T-helper 1 cell (primary cell): ENCODE results near the gene CFAP61.
"Not testable (repeated sequence)": the region's sequence is repeated elsewhere in the genome, so short reads cannot be mapped to it uniquely, and the experiment has no call there.

Source experiments
- DNase-seq, 5 donors: peaks; one replicate each; pipeline ENCODE4 v3.0.0-alpha.2; 2012 to 2020

The CFAP61 gene

DNA sequence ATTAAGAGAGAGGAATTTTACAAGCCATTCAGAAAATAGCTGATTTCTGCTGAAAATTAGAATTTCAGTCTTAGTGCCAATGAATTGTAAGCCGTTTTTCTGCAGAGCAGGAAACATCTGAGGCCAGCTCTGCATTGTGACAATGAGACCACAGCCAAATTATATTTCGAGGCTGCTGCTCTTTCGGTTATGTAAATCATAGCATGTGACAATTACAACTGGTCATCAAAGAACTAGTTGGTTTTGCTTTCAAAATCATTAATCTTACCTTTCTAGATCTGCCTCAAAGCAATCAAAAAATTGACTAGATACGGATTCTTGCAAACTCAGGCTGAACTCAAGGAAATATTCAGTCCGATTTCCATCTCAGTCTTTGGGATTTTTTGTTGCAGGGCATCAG is 282.2 kb downstream of the CFAP61 start:
- peak in 1 of 5 donors; percentile 6 for DNase-seq

DNA sequence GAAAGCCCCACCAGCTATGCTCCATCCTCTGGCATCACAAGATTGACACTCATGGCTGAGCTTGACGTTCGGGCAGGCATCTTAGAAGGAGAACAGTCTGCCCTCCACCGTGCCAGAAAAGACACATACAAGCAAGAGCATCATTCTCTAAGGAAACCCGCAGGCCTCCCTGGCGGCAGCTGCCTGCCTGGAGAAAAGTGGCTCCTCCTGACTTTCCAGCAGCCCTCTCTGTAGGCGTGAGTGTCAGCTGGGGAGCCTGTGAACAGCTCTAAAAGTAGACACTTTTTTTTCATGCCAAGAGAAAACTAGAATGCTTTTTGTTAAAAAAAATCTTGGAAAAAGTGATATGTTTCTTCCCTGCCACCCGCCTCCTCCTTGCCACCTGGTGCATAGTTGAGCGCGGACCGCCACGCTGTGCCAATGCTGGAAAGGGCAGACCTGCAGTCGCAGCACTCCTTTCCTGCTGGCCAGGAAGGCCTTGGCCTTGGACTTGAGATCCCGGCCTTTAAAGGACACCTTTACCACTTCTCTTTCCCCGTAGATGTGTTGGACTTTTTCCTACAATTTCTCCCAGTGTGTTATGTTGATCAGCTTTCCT is 285.9 kb downstream of the CFAP61 start:
- DNase-seq = no peak

DNA sequence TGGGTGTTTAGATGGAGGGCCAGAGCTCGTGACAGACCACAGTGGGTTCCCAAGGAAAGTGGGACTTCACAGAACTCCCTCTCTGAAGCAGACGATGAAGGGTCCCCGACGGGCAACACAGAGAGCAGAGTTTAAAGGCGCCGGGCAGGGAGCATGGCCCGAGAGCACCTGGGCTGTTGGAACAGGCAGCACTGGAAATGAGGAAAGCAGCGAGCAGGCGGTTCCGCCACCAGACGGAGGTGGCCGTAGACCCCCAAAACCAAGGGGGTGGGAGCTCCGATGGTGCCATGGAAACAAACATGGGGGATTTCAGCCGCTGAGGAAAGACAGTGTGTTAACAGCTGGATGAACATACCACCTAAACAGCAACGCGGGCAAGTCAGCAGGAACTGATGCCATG is 288.1 kb downstream of the CFAP61 start:
- no peak for DNase-seq

DNA sequence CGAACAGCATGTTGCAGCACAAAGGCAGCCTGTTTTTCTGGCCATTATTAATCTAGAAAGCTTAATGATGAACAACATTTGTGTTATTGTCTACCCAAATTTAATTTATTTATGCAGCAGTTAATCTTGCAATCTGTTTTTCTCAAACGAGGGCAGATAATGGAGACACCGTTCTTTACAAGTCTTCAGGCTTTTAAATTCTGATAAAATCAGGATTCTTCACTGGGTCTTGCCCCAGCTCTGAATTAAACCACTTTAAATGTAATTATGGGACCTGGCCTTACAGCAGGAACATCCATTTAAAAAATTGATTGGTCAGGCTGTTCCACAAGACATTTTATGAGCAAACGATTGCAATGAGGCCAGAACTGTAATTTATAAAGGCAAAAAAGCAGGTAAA is 289.0 kb downstream of the CFAP61 start:
- DNase-seq = no peak

DNA sequence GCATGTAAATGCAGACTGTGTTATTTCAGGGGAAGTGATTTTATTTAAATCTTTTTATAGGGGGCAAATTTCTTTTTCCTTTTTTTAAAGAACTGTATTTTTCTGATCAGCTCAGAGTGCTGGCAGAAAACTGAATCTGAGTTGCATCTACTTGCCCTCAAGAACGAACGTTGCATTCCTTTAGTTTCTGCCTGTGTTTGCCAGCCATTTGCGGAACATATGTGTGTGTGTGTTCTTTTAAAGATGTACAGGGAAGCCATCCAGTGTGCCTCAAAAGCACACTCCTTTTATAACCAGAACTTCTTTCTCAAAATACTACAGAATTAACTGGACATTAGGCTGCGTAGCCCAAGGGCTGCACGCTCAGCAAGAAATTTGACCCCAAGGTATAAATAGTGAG is 289.7 kb downstream of the CFAP61 start:
- no peak for DNase-seq

DNA sequence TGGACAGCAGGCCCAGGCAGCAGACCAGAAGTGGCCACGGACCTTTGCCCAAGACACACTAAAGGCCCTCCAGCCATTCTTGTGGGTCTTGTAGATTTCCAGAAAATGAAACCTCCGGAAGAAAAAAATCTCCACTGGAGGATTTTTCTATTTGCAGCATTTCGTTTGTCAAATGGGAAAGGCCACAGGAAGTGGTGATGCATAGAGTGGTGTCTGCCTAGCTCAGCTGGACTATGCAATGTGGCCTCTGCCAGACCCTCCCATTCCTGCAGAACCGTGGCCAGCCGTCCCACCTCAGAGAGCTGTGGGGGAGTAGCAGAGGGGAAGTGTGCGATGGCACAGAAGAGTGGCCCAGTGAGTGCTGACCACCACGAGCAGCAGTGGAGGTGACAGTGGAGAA is 291.6 kb downstream of the CFAP61 start:
- DNase-seq = no peak

DNA sequence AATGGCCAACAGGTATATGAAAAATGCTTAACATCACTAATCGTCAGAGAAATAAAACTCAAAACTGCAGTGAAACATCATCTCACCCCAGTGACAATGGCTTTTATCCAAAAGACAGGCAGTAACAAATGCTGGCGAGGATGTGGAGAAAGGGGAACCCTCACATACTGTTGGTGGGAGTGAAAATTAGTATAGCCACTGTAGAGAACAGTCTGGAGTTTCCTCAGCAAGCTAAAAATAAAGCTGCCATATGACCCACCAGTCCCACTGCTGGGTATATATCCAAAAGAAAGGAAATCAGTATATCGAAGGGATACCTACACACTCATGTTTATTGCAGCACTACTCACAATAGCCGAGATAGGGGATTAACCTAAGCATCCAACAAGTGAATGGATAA is 292.1 kb downstream of the CFAP61 start:
- DNase-seq = no peak

DNA sequence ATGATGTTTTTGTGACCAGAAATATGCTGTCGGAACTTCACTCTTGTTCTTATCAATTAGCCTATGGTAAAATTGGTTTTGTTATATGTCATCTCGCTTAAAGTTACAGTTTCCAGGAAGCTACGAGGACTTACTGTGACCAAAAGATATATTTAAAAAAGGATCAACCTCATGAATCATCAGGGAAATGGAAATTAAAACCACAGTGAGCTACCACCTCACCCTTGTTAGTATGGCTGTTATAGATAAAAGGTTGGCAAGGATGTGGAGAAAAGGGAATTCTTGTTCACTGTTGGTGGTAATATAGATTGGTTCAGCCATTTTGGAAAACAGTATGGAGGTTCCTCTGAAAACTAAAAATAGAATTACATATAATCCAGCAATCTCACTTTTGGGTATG is 301.2 kb downstream of the CFAP61 start:
- DNase-seq = no peak

DNA sequence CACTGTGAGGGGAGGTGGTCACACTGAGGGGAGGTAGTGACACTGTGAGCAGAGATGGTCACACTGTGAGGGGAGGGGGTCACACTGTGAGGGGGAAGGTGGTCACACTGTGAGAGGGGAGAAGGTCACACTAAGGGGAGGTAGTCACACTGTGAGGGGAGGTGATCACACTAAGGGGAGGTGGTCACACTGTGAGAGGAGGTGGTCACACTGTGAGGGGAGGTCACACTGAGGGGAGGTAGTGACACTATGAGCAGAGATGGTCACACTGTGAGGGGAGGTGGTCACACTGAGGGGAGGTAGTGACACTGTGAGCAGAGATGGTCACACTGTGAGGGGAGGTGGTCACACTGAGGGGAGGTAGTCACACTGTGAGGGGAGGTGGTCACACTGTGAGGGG is 303.2 kb downstream of the CFAP61 start:
- not testable (repeated sequence) for DNase-seq

DNA sequence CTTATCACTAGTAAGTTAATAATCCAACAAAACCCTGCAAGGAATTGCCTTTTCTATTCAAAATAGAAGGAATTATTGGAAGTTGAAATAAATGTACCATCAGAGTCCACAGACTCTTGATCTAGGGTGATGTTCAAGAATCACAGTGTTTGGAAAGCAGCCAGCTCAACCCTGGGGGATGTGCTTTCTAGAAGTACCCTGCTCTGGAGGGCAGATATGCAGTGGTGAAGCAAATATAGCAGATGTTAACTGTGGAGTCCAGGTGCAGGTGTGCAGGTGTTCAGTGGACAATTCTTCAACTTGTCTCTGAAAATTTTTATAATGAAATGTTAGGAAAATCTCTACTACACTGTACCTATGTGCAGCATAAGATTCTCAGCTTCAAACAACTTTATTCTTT is 306.5 kb downstream of the CFAP61 start:
- no peak for DNase-seq

DNA sequence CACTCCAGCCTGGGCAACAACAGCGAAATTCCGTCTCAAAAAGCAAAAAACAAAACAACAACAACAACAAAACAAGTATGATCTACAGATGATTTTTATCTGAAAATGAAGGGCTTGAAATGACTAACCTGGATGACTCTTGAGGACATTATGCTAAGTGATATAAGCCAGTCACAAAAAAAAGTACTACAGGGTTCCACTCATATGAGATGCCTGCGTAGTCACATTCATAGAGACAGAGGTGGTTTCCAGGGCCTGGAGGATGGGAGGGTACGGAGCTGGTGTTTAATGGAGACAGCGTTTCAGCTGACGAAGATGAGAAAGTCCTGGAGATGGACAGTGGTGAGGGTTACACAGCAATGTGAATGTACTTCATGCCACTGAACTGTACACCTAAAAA is 307.3 kb downstream of the CFAP61 start:
- DNase-seq = no peak

DNA sequence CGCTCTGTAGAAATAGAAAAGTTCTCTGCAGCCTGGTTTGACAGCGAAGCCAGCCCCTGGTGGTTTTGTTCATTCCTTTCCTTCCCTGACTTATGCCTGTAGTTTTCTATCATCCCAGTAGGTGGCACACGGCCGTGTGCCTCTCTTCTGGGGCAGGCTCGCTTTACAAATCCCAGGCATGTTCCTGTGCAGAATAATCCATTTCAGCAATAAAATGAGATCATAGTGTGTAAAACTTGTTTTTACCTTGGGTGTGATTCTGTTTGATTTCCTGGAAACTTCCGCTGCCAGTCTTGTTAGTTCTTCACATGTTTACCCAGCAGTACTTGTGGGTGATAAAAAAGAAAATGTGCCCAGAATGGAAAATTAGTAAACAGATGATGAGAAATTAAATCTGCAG is 308.1 kb downstream of the CFAP61 start:
- peak in 1 of 5 donors; percentile 50 for DNase-seq

DNA sequence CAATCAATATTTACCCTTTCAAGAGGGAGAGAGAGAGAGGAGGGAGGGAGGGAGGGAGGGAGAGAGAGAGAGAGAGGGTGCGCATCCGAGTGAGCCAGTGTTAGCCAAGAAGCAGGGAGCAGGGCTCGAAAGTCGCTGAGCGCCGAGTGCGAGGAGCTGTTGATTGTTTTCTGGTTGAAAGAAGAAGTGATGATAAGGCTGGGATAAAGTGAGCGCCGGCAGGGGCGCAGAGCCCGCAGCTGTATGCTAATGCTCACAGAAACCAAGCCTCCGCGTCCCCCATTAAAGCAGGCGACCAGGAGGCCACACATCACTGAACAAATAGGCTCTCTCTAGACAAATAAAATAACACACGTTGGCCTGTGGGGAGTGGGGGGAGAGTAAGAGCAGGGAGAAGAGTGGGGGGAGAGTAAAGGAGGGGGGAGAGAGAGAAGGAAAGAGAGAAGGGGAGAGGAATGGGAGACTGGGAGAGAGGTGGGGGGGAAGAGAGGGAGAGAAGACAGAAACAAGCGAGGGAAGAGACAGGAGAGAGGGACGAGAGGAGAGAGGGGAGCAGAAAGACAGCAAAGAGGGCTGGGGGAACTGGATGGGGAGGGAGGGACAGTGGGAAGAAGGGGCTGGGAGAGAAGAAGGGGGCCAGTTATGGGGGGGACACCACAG is 310.6 kb downstream of the CFAP61 start:
- DNase-seq = no peak

DNA sequence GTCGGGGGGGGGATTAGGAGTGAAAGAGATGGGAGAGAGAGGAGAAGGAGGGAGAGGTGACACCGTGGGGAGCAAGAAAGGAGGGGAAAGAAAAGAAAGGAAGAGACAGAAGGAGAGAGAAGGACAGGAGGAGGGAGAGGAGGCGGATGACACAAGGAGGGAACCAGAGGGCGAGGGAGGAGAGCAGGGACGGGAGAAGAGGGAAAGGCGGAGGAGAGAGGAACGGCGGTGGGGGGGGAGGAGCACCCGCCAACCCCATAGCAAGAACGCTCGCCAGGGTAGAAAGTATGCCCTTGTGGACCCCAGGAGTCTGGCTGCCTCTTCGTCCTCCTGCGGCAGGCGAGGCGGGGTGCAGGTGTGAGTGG is 311.1 kb downstream of the CFAP61 start:
- DNase-seq = no peak

DNA sequence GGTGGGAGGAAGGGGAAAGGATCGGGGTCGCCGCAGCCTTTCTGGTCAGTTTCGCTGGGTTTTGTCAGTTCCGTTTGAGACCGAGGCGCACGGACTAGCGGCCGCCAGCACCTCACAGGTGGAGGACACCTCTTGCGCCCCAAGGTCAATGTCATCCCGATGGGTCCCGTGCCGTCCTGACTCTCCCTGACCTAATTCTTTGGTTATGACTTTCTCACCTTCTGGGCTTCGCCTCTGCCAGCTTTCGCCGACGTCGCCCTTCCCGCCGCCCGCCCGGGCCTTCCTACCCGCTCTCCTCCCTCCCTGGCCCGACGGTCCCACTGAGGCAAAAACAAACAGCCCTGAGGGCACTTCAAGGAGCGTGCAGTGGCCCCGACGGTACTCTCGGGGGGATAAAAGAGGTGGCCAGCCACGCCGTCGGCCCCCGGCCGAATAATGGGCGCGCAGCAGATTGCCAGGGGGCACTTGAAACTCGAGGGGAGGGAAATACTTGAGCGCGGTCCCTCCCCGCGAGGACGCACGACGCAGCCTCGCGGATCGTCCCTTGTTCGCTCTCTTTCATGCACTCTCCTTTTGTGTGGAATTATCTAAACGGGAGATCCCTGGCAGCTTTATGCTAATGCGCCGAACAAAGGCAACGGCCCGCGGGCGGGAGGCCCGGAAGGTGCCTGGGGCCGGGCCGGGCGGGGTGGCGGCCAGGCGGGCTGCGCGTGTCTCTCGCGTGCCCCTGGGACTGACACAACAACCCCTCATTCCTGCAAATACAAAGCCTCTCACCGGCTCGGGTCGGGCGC is 311.7 kb downstream of the CFAP61 start:
- DNase-seq = no peak

DNA sequence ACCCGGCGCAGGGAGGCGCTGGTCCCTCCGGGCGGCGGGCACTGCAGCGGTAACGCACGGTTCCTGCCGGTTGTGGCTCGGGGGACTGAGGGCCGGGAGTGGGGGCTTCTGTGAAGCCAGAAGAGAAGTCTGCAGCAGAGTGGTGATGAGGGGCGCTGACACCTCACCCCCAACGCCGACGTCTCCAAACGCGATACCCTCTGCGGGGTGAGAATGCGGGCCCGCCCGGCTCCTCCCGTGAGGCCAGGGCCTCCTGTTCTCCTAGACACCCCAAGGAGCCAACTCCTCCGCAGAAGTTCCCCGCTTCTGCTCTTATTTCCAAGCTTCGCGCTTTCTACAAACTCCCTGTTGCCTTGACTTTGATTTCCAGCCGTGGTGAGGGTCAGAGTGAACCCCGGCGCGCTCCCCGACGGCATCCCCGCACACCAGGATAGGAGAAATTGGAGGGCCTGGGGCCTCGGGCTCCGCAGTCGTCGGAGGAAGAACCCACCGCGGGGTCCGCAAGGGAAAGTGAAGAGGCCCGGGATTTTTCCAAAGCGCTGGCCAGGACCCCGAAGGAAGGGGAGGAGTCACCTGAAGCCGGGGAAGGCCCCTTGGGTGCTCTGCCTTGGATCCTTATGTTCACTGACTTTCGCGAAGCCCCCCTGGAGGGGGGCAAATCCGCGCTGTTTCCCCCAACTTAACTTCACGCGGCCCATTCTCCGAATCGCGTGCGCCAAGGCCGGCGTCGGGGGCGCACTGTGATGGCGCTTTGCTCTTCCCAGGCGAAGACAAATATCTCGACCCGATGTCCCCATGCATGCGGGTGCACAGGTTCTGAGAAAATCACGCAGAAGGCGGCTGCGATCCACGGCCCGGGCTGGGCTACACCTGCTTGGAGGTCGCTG is 312.5 kb downstream of the CFAP61 start:
- no peak for DNase-seq

DNA sequence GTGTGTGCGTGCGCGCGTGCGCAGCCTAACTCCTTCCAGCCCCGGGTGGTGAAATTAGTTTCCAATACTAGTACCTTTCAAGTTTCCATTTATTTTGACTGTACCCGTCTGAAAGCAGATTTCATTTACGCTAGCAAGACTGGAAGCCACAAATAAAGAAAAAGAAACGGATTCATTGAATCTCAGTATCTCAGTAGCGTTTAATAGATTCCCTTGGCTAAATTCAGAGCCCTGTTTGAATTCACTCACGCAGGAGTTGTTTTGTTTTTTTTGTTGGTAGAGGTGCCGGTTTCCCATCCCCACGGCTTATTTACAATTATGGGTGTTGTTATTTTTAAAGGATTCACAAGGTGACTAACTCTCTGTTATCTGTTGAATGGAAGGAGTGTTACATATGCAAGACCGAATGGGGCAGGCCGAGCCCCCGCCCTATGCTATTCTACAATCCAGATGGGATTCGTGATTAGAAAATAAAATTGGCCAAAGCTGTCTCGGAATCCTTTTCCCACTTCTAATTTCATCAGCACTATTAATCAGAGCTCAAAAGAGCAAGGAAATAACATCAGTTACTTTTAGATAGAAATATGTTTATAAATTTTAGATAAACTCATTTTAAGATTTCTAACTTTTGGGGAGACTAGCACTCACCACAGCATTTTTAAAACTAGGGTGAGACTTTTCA is 313.3 kb downstream of the CFAP61 start:
- DNase-seq = no peak

DNA sequence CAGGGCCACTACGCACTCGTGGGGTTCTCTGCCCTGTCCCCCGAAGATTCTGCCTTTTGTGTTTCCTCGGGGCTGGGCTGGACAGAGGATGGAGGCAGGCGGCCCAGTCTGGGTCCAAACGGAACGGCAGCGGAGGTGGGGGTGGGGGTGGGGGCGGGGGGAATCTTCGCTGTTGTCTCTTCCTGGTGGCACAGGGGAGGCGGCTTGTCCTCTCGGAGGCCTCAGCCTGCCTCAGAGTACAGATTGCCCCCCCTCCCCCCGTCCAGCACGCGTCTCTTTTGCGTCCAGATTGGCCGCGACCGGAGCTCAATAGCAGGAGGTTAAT is 314.2 kb downstream of the CFAP61 start:
- no peak for DNase-seq

DNA sequence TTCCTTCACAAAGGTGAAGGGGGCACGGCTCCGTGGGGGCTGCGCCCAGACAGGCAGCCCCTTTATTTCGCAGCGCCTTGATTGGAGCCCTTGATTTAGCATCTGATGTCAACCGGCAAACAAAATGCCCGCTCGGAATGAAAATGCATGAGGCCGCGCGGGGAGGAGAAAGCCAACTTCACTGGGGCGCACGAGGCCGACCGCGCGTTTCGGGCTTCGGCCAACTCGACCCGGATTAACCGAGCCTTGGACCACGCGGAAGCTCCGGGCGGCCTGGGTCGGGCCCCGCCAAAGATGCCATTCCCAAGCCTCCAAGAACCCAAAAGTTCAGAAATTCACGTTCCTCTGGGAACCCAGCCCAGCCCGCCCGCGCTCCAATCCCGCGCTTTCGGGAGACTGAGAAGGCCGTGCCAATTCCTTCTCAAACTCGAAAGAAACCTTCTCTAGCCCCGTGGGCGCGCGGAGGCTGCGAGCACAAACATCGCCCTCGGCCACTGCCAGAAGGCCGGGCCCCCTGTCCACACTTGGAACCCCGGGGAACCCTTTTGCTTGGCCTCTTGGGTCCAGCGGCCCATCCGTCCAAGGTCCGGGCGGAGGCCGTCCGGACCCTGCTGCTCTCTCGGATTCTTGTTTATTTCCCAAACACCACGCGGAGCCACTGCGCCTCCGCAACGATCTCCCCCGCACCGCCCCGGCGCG is 314.7 kb downstream of the CFAP61 start:
- DNase-seq = no peak

DNA sequence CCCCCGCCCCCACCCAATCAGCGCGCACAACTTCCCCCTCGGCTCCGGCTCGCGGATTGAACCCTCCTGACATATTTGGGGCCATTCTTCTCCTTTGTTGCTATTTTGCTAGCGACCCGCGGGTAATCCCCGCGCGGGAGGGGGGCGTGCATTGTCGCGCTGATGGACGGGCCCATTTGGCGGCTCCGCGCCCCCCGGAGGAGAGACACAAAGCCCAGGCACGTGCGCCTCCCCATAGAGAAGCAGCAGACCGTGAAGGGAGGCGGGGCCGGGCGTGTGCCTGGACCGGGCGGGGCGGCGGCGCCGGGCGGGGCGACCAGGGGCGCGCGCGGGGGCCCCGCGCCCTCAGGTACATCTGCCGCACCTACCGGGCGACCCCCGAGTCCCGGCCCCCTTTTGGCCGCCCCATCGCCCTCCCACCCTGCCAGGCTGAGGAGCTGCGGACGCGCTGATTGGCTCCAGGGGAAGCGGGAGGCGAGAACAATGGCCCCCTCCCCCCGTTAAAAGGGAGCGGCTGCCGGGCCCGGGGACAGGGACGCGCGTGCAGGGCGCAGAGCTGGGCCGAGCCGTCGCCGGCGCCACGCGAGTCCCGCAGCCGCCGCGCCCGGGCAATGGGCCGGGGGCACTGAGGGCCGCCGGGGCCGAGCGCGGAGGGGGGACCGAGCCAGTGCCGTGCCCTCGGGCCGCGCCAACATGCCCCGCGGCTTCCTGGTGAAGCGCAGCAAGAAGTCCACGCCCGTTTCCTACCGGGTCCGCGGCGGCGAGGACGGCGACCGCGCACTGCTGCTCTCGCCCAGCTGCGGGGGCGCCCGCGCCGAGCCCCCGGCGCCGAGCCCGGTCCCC is 315.5 kb downstream of the CFAP61 start, which contains the start of gene INSM1:
Gene INSM1, plus strand, starts transcription at position 530 of the 843 bp plus-strand sequence. Its CDS starts 164 bp downstream, at position 694.
- DNase-seq = no peak
